T-cell (primary cell): ENCODE data around the gene WIPF2. TPM values are rescaled to one million over a fixed set of nuclear protein-coding genes. Genes with fewer than 3 reads are reported as not detected.

Experiments used
- ATAC-seq, 4 experiments: fragments of 200-7000 bp in 3 of 4; fragments of 150-1000 bp in 1 of 4; cut with Tn5 transposase; replicated peaks in 1 of 4; 1 replicate in 3 of 4; 2 replicates in 1 of 4; pipeline ENCODE4 v1.10.0; 2021; ENCODE audit warnings: moderate library complexity in 3 of 4, mild to moderate bottlenecking in 2 of 4, moderate number of reproducible peaks in 1 of 4
- CTCF ChIA-PET, 2 donors: fragments of 300-600 bp; sonication (Branson Sonifier 250); formaldehyde crosslinking; loops; one replicate each; lab custom pipeline; 2022; ENCODE audit warnings: antibody characterized with exemption in 2 of 2; lab: Charles Lee
- POLR2A ChIA-PET, 2 donors: fragments of 300-600 bp; sonication (Branson Sonifier 250); formaldehyde crosslinking; loops; one replicate each; lab custom pipeline; 2022; ENCODE audit warnings: antibody characterized with exemption in 2 of 2; lab: Charles Lee
- DNase-seq, 35 experiments: peaks; one replicate each; pipeline versions ENCODE4 v3.0.0 to v3.0.0-alpha.2; 2013 to 2023
- H3K27ac ChIP-seq: one replicate; pipeline ENCODE4 v1.5.1; 2013; ENCODE audit warnings: low read length
- H3K27me3 ChIP-seq, 2 experiments: replicated peaks in 1 of 2; 1 replicate in 1 of 2; 2 replicates in 1 of 2; pipeline versions ENCODE4 v1.6.1 to v1.7.0; 2013; ENCODE audit warnings: low read length in 1 of 2, mixed read lengths in 1 of 2; ENCODE audit not compliant: control insufficient read depth in 2 of 2, insufficient read depth in 2 of 2; ENCODE audit errors: extremely low read depth in 1 of 2
- H3K36me3 ChIP-seq, 2 donors: 1 replicate in 1 of 2; 2 replicates in 1 of 2; pipeline versions ENCODE4 v1.6.1 to v1.7.0; 2013; ENCODE audit warnings: low read length in 1 of 2; ENCODE audit not compliant: control insufficient read depth in 2 of 2, insufficient read depth in 1 of 2; ENCODE audit errors: extremely low read depth in 1 of 2
- H3K4me1 ChIP-seq, 2 experiments: 1 replicate in 1 of 2; 2 replicates in 1 of 2; pipeline versions ENCODE4 v1.6.1 to v1.7.0; 2013; ENCODE audit warnings: low read length in 2 of 2, mixed read lengths in 1 of 2; ENCODE audit not compliant: insufficient read depth in 2 of 2, control insufficient read depth in 1 of 2; ENCODE audit errors: extremely low read depth in 1 of 2
- H3K4me3 ChIP-seq, 2 donors: 1 replicate in 1 of 2; 2 replicates in 1 of 2; pipeline versions ENCODE4 v1.5.1 to v1.7.0; 2013; ENCODE audit warnings: mild to moderate bottlenecking in 2 of 2, low read length in 1 of 2, moderate library complexity in 1 of 2; ENCODE audit not compliant: control insufficient read depth in 1 of 2; ENCODE audit errors: extremely low read depth in 1 of 2
- H3K9me3 ChIP-seq: 2 replicates; pipeline ENCODE4 v1.7.0; 2013
- H3K27ac Mint-ChIP-seq, 2 donors: one replicate each; pipeline ENCODE4 v1.8.0; 2020 to 2021; ENCODE audit warnings: mild to moderate bottlenecking in 2 of 2, mixed read lengths in 2 of 2
- H3K27me3 Mint-ChIP-seq, 2 donors: one replicate each; pipeline ENCODE4 v1.8.0; 2021 to 2022; ENCODE audit warnings: mixed read lengths in 2 of 2
- H3K36me3 Mint-ChIP-seq: one replicate; pipeline ENCODE4 v1.8.0; 2021; ENCODE audit warnings: mixed read lengths
- H3K4me1 Mint-ChIP-seq, 3 donors: one replicate each; pipeline ENCODE4 v1.8.0; 2020 to 2022; ENCODE audit warnings: mixed read lengths in 3 of 3, mild to moderate bottlenecking in 1 of 3
- H3K4me3 Mint-ChIP-seq, 3 donors: one replicate each; pipeline ENCODE4 v1.8.0; 2020 to 2022; ENCODE audit warnings: mild to moderate bottlenecking in 3 of 3, mixed read lengths in 3 of 3, moderate library complexity in 3 of 3
- H3K9me3 Mint-ChIP-seq, 3 donors: one replicate each; pipeline ENCODE4 v1.8.0; 2020 to 2022; ENCODE audit warnings: mixed read lengths in 3 of 3
- WGBS: methylation state at CpG from one replicate; pipeline ENCODE4 v1.1.5; 2013; ENCODE audit warnings: missing lambda C conversion rate; ENCODE audit not compliant: insufficient coverage; 5-methylcytosine and 5-hydroxymethylcytosine counted together
- total RNA-seq, 35 experiments: library from RNA in 6 of 35; stranded (reverse) in 6 of 35; fragments of 120-200 nt in 1 of 35; gene quantifications; one replicate each; pipeline versions ENCODE4 v1.2.1 to v1.2.4 and lab custom pipeline; 2013 to 2026

Gene WIPF2
- total RNA-seq, 5 donors from 2014 or later (not counting 1 experiment from before 2014, with no cell fraction given): 23.1 to 42.1 (median 32.1) TPM

DNA sequence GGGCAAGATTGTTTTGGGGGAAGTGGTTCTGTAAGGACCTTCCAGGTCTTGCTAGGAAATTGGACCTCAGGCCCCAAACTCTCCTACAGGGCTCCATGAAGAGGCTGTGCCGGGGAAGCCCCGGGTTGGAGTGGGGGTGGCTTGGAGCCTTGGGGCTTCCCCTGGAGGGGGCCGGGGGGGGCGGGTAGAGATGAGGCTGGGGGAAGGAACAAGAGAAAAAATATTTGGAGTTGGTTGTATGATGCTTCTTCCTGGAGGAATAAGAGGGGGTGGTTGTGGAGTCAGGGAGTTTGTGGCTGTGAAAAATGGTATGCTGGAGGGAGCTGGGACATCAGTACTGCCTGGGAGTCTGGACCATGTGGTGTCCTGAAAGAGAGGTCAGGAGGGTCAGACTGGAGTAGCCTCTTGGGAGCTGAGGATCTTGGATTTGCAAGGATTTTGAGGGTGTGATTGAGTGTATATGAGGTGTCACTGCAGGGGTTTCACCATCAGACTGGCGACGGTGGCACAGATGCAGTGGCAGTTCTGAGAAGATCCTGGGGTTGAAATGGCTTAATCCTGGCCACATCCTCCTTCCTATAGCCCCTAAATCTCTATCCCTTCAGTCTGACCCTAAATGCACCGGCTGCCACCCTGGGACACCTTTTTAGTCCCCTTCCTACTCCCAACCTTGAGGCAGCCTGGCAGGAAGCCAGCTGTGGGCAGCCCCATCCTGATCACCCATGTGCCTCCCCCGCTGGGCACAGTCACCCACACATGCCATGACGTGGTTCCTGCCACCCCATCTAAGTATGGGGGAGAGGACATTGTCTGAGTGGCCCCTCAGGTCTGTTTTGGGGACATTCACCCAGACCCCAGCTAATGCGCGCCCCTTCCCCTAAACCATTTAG, 100.8 kb downstream of the WIPF2 start:
- no peaks in the 10 kb centered on the region for H3K9me3 ChIP-seq
- peak overlapping the region; percentile 99 for H3K27ac ChIP-seq
- WGBS: no CpG with 5 or more reads among the region's 11 CpGs
- H3K36me3 ChIP-seq: peaks cover 0 to 2% of the 10 kb centered on the region in 2 donors
- H3K9me3 Mint-ChIP-seq: no peaks in the 10 kb centered on the region
- H3K4me1 Mint-ChIP-seq: peaks cover 83 to 92% (median 85%) of the 10 kb centered on the region in 3 donors
- ChIA-PET POLR2A (interaction anchor here (0.5 to 1.4 kb wide), 4 partner anchors 11 to 1370 kb away, joined by 3 to 4 read pairs (median 3); no protein-coding TSS in a partner anchor), CTCF (interaction anchor here (0.5 to 1.2 kb wide), 3 partner anchors 10 to 115 kb away, joined by 3 to 4 read pairs (median 3); partner anchors contain the start of gene RARA (in 1 of the 2))
- H3K27me3 Mint-ChIP-seq: no peaks in the 10 kb centered on the region
- peak in 34 of 35 experiments; percentile 60 to 92 (median 74) for DNase-seq
- H3K27ac Mint-ChIP-seq: peak overlapping the region; percentile 99 to 100
- H3K4me3 ChIP-seq: peak overlapping the region; percentile 83 to 99
- no peaks in the 10 kb centered on the region for H3K27me3 ChIP-seq
- peak in 2 of 4 experiments; percentile 7 to 8 for ATAC-seq
- H3K4me3 Mint-ChIP-seq: peak overlapping the region; percentile 91 to 96 (median 94)
- peaks cover 53 to 95% of the 10 kb centered on the region in 2 experiments for H3K4me1 ChIP-seq
- H3K36me3 Mint-ChIP-seq: no peaks in the 10 kb centered on the region

DNA sequence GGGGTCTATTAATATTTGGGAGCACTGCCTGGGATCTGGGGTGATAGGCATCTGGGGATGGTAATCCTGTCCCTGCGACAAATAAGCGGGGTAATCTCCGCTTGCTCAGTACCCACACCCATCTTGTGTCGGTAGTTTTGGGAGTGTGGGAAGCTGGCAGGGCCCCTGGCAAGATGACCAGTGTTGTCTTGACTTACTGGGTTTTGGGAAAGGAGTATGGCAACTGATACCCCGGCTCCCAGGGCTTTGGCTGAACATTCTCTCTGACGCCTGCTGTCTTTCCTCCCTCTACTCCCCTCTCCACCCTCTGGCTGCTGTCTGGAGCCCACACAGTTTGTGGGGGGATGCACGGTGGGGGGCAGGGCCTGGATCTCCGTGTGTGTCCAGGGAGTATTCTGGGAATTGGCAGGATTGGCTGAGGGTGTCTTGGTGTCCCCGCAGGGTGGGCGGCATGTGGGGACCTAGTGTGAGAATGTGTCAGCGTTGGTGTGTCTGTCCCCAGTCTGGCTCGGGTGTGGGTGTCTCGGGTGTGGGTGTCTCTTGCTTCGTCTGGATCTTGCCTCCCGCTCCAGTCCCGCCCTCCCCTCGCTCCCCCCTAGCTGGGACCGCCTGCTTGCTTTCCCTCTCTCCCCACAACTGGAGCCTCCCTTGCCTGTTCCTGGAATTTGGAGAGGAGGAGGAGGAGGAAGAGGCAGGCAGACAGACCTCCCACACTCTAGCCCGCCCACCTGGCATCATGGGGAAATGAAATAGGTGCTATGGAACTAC, 101.8 kb downstream of the WIPF2 start:
- Mint-ChIP-seq H3K27me3 (no peaks in the 10 kb centered on the region), H3K36me3 (no peaks in the 10 kb centered on the region), H3K4me1 (peaks cover 82 to 92% (median 85%) of the 10 kb centered on the region in 3 donors), H3K27ac (peak overlapping the region; percentile 99 to 100), H3K4me3 (peak overlapping the region; percentile 91 to 96 (median 94)), H3K9me3 (no peaks in the 10 kb centered on the region)
- Histone ChIP-seq H3K4me3 (peak overlapping the region; percentile 83 to 99), H3K27me3 (no peaks in the 10 kb centered on the region), H3K36me3 (peaks cover 0 to 2% of the 10 kb centered on the region in 2 donors), H3K27ac (peak overlapping the region; percentile 99), H3K9me3 (no peaks in the 10 kb centered on the region), H3K4me1 (peaks cover 52 to 96% of the 10 kb centered on the region in 2 experiments)
- DNase-seq: peak in 11 of 35 experiments; percentile 38 to 69 (median 54)
- ChIA-PET POLR2A (interaction anchor here (0.8 to 1.4 kb wide), 4 partner anchors 20 to 92 kb away, joined by 3 to 4 read pairs (median 3); no protein-coding TSS in a partner anchor), CTCF (interaction anchor here in 1 of 2 donors (1.6 kb wide), 1 partner anchor 10 kb away, joined by 4 read pairs; no protein-coding TSS in a partner anchor)
- no CpG with 5 or more reads among the region's 19 CpGs for WGBS
- no peak for ATAC-seq

DNA sequence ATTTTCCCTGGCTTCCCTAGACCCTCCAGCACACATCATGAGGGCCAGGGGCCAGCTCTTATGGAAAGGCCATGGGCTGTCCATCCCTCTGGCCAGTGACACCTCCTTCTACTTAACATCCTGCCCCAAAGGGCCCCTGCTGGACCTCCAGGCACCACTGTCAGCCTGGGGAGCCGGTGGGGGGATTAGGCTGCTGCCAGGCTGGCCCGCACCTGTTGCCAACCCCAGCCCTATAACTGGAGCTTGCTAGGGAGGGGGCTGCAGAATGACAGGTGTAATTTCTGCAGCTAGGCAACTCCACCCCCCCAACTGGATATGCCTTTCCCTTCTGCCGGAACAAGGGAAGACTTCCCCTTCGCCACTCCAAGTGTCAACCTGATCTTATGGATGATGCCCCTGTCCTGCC, 102.4 kb downstream of the WIPF2 start:
- no peak for DNase-seq
- H3K4me3 Mint-ChIP-seq: peak overlapping the region; percentile 91 to 96 (median 94)

DNA sequence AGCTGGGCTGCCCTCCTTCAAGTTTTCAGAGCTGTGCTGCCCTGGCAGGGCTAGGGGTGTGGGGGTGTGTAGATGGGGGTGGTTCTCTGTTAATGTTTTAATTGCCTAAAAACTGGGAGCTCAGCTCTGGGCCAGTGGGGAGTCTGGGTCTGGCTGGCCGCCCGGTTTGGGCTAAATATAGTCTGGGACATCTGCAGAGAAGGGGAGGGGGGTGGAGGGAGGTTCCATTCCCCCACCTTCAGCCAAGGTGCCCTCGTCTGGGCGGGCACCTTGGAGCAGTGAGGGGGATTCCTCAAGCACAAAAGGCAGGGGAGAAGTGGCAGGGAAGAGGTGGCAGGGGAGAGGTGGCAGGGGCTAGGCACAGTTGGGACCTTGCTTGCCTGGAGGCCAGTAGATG, 102.9 kb downstream of the WIPF2 start:
- peaks cover 84 to 96% (median 88%) of the 10 kb centered on the region in 3 donors for H3K4me1 Mint-ChIP-seq
- Histone ChIP-seq H3K4me1 (peaks cover 50 to 96% of the 10 kb centered on the region in 2 experiments), H3K4me3 (peak overlapping the region; percentile 83 to 99), H3K36me3 (peaks cover 0 to 2% of the 10 kb centered on the region in 2 donors), H3K9me3 (no peaks in the 10 kb centered on the region), H3K27me3 (no peaks in the 10 kb centered on the region), H3K27ac (peak overlapping the region; percentile 99)
- no peaks in the 10 kb centered on the region for H3K9me3 Mint-ChIP-seq
- no peak for ATAC-seq
- ChIA-PET POLR2A (interaction anchor here (0.6 to 1.6 kb wide), 5 partner anchors 8 to 220 kb away, joined by 3 to 15 read pairs (median 4); no protein-coding TSS in a partner anchor), CTCF (interaction anchor here in 1 of 2 donors (1.5 to 1.6 kb wide), 2 partner anchors 9 to 28 kb away, joined by 3 to 4 read pairs; no protein-coding TSS in a partner anchor)
- no peak for DNase-seq
- H3K4me3 Mint-ChIP-seq: peak overlapping the region; percentile 91 to 96 (median 94)
- no peaks in the 10 kb centered on the region for H3K36me3 Mint-ChIP-seq
- H3K27ac Mint-ChIP-seq: peak overlapping the region; percentile 99 to 100
- WGBS: no CpG with 5 or more reads among the region's 4 CpGs
- H3K27me3 Mint-ChIP-seq: no peaks in the 10 kb centered on the region

More for the DNA sequence above, 102.4 kb downstream of the WIPF2 start:
- 80% methylated on average over 1 of the region's 4 CpGs for WGBS
- POLR2A ChIA-PET: interaction anchor here (0.6 to 1.1 kb wide), 3 partner anchors 22 to 221 kb away, joined by 3 to 4 read pairs (median 3); no protein-coding TSS in a partner anchor
- peak overlapping the region; percentile 99 for H3K27ac ChIP-seq
- no peaks in the 10 kb centered on the region for H3K27me3 ChIP-seq
- Mint-ChIP-seq H3K9me3 (no peaks in the 10 kb centered on the region), H3K4me1 (peaks cover 82 to 92% (median 85%) of the 10 kb centered on the region in 3 donors), H3K27me3 (no peaks in the 10 kb centered on the region), H3K27ac (peak overlapping the region; percentile 99 to 100), H3K36me3 (no peaks in the 10 kb centered on the region)
- H3K9me3 ChIP-seq: no peaks in the 10 kb centered on the region
- peaks cover 48 to 96% of the 10 kb centered on the region in 2 experiments for H3K4me1 ChIP-seq
- H3K4me3 ChIP-seq: peak overlapping the region; percentile 83 to 99
- no peak for ATAC-seq
- peaks cover 0 to 2% of the 10 kb centered on the region in 2 donors for H3K36me3 ChIP-seq
- CTCF ChIA-PET: interaction anchor here in 1 of 2 donors (1.6 kb wide), 1 partner anchor 9 kb away, joined by 4 read pairs; no protein-coding TSS in a partner anchor

DNA sequence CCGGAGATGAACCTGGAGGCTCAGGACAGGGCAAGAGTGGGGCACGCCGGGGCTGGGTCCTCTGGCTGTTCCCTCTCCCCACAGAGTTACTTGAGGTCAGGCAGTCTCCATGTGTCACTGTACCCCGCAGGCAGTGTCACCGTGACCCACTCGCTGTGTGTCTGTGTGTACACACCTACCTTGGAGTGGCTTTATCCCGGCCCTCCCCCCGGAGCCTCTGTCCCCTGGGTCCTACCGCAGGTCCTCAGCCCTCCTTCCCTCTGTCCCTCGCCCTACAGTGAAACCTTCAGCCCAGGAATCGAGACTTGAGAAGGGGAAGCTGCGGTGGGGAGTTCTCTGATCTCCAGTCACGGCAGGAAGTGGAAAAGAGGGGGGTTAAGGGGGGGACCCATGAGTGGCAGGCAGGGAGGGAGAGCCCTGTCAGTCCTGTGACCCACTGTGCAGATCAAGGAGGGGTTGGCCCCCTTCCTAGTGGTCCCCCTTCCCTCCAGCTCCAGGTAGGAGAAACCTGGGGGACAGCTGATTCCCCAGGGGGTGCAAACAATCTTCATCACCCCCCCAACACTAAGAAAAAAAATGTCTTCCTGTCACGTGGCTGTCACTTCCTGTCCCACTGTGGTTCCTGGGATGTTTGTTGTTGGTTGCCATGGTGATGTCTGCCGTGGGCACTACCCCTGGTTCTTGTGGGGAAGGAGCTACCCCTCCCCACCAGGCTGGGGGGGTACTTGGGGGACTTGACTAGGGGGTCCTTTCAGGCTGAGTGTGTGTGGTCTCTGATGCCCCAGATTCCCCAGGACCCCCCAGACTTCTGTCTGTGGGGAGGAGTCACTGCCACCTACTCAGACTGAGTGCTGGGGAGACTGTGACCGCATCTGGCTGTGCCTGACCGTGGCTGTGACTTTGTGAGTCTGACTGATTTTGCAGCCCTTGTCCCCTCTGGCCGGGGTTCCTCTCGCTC, 103.5 kb downstream of the WIPF2 start:
- ATAC-seq (peak; percentile 36 to 49 (median 46)), DNase-seq (peak; percentile 76 to 98 (median 91))
- Histone ChIP-seq H3K4me3 (peak overlapping the region; percentile 83 to 99), H3K4me1 (peaks cover 48 to 96% of the 10 kb centered on the region in 2 experiments), H3K36me3 (peaks cover 0 to 2% of the 10 kb centered on the region in 2 donors), H3K9me3 (no peaks in the 10 kb centered on the region), H3K27me3 (no peaks in the 10 kb centered on the region), H3K27ac (peak overlapping the region; percentile 99)
- ChIA-PET POLR2A (interaction anchor here (0.6 to 1.6 kb wide), 8 partner anchors 8 to 257 kb away, joined by 3 to 15 read pairs (median 4); no protein-coding TSS in a partner anchor), CTCF (interaction anchor here (0.6 to 1.6 kb wide), 7 partner anchors 8 to 547 kb away, joined by 3 to 5 read pairs (median 3); no protein-coding TSS in a partner anchor)
- H3K9me3 Mint-ChIP-seq: no peaks in the 10 kb centered on the region
- 3% methylated on average over 8 of the region's 19 CpGs for WGBS
- no peaks in the 10 kb centered on the region for H3K27me3 Mint-ChIP-seq
- peaks cover 84 to 96% (median 88%) of the 10 kb centered on the region in 3 donors for H3K4me1 Mint-ChIP-seq
- peak overlapping the region; percentile 99 to 100 for H3K27ac Mint-ChIP-seq
- no peaks in the 10 kb centered on the region for H3K36me3 Mint-ChIP-seq
- H3K4me3 Mint-ChIP-seq: peak overlapping the region; percentile 91 to 96 (median 94)
